HUES64 (cell line): ENCODE data around the gene METAP1.
A peak's percentile ranks its signal among the peaks of the same experiment; 100 is the strongest.
"Not testable (repeated sequence)": the region's sequence is repeated elsewhere in the genome, so short reads cannot be mapped to it uniquely, and the experiment has no call there.

Experiments used
- H3K27ac ChIP-seq: 2 replicates; pipeline ENCODE4 v1.7.0; 2013; ENCODE audit warnings: low read depth, low read length, inconsistent platforms
- H3K27me3 ChIP-seq: 2 replicates; pipeline ENCODE4 v1.6.1; 2013; ENCODE audit warnings: mild to moderate bottlenecking, low read length; ENCODE audit not compliant: insufficient read depth
- H3K36me3 ChIP-seq: 2 replicates; pipeline ENCODE4 v1.6.1; 2013; ENCODE audit warnings: mild to moderate bottlenecking, low read length; ENCODE audit not compliant: insufficient read depth
- H3K4me1 ChIP-seq: 2 replicates; pipeline ENCODE4 v1.6.1; 2013; ENCODE audit warnings: mild to moderate bottlenecking, low read length, moderate library complexity; ENCODE audit not compliant: insufficient read depth
- H3K4me3 ChIP-seq: 2 replicates; pipeline ENCODE4 v1.5.1; 2013; ENCODE audit warnings: mild to moderate bottlenecking, low read length, moderate library complexity
- H3K9ac ChIP-seq: 2 replicates; pipeline ENCODE4 v1.6.1; 2013; ENCODE audit warnings: mild to moderate bottlenecking, low read depth, low read length
- H3K9me3 ChIP-seq: 2 replicates; pipeline ENCODE4 v1.6.1; 2013; ENCODE audit warnings: low read depth, low read length; ENCODE audit not compliant: insufficient read depth
- WGBS: fragments of 150-250, 120-280 bp; methylation state at CpG from one replicate; pipeline ENCODE4 v1.1.7; 2013; ENCODE audit warnings: missing lambda C conversion rate; 5-methylcytosine and 5-hydroxymethylcytosine counted together

METAP1 gene

DNA sequence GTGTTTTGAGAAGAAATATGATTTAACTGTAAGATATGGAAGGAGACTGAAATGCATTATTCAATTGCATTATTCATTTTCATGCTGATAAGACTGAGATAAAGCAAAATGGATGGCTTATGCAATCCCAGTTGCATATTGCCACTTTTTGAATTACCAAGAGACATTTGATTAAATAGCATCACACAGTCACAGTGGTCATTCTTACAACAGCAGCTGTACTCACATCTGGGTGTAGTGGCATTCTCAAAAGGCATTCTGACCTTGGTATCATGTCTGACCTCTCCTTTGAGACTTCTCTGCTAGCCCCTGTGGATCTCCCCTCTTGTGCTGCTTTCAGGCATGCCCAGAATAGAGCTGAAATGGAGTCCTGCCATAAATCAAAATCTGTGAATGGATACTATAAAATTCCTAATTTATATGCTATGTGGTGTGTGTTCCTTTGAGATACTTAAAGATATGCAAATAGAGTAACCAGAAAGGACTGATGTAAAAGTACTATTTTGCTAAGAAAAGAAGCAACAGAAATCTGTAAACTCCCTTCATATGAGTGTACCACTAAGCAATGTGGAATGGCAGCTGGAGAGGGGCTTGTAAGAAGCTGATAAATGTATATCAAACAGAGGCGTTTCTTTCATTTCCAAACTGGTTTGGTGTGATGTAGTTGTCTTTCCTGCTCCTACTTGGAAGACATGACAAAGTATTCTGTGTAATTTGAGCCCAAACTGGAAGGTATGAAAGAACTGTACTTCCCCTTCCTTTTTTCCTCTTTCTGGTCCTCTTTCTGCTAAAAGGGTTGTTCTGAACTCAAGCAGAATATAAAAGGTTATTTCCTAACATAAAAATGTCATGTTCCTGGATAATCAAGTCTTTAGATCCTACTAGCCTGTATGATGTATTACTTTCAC, 25.4 kb upstream of the METAP1 start:
- Histone ChIP-seq H3K4me1 (peaks cover 4% of the 10 kb centered on the region; the same call in 1 of the 2 replicates), H3K4me3 (no peak overlapping the region), H3K9me3 (no peaks in the 10 kb centered on the region), H3K36me3 (no peaks in the 10 kb centered on the region), H3K27ac (no peak overlapping the region), H3K9ac (no peak overlapping the region), H3K27me3 (no peaks in the 10 kb centered on the region)
- WGBS: 100% methylated on average over 1 of the region's 1 CpG

DNA sequence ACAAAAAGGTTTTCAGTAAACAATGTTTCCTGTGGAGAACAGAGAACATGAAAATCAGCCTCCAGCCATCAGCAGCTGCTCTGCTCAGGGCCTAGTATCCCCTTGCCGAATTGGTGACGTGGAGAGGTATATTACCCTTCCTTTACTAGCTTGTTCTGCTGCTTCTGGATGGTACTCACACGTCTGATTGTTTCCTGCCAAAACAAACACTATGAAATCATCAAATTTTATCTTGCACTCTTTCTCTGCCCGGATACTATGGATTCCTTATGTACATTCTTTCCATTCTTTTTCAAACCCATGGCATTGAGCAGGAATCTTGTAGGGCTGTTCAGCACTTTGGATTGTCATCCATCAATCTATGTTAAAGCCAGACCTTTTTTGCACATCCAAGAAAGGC, 18.8 kb upstream of the METAP1 start:
- Histone ChIP-seq H3K4me3 (no peak overlapping the region), H3K4me1 (no peaks in the 10 kb centered on the region), H3K9ac (no peak overlapping the region), H3K36me3 (no peaks in the 10 kb centered on the region), H3K9me3 (no peaks in the 10 kb centered on the region), H3K27me3 (no peaks in the 10 kb centered on the region), H3K27ac (no peak overlapping the region)
- 90% methylated on average over 4 of the region's 4 CpGs for WGBS

DNA sequence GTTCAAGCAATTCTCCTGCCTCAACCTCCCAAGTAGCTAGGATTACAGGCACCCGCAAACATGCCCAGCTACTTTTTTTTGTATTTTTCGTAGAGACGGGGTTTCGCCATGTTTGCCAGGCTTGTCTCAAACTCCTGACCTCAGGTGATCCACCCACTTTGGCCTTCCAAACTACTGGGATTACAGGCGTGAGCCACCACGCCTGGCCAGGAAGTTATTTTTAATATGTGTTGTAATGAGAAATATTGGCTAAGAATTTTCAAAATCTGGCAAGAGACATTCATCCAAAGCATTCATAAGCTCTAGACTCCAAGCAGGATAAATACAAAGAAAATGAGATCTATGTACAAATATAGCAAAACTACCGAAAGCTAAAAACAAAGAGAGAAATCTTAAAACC, 18.0 kb upstream of the METAP1 start:
- Histone ChIP-seq H3K27ac (no peak overlapping the region), H3K4me1 (no peaks in the 10 kb centered on the region), H3K27me3 (no peaks in the 10 kb centered on the region), H3K36me3 (no peaks in the 10 kb centered on the region), H3K4me3 (no peak overlapping the region), H3K9me3 (no peaks in the 10 kb centered on the region), H3K9ac (no peak overlapping the region)
- WGBS: 93% methylated on average over 6 of the region's 7 CpGs

DNA sequence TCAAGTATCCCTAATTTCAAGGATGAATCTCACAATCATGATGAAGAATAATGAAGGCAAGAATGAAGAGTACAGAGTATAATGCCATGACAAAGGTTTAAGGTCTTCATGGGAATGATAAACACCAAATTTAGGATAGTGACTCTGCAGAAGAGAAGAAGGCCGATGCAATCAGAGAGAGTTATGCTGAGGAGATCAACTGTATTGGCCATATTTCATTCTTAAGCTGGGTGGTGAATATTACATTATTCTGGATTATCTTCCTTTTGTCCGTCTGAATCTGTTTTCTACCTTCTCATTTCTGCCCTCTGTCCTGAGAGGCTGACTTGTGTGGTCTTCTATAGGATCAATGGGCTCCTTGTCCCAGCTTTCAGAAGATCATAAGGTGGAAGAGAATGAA, 7.8 kb upstream of the METAP1 start:
- Histone ChIP-seq H3K36me3 (no peaks in the 10 kb centered on the region), H3K4me3 (no peak overlapping the region), H3K27ac (no peak overlapping the region), H3K9me3 (no peaks in the 10 kb centered on the region), H3K9ac (no peak overlapping the region), H3K4me1 (no peaks in the 10 kb centered on the region), H3K27me3 (no peaks in the 10 kb centered on the region)
- WGBS: 0% methylated on average over 1 of the region's 2 CpGs

DNA sequence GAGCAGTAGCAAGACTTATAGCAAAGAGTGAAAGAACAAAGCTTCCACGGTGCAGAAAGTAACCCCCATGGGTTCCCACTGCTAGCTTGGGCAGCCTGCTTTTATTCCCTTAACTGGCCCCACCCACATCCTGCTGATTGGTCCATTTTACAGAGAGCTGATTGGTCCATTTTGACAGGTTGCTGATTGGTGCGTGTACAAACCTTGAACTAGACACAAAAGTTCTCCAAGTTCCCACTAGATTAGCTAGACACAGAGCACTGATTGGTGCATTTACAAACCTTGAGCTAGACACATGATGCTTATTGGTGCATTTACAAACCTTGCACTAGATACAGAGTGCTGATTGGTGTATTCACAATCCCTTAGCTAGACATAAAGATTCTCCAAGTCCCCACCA, 2.7 kb upstream of the METAP1 start:
- H3K36me3 ChIP-seq, H3K9me3 ChIP-seq, H3K4me3 ChIP-seq, H3K9ac ChIP-seq, H3K27me3 ChIP-seq, H3K27ac ChIP-seq: not testable (repeated sequence)
- peaks cover 16% of the 10 kb centered on the region; the same call in 1 of the 2 replicates for H3K4me1 ChIP-seq
- WGBS: 96% methylated on average over 2 of the region's 2 CpGs

DNA sequence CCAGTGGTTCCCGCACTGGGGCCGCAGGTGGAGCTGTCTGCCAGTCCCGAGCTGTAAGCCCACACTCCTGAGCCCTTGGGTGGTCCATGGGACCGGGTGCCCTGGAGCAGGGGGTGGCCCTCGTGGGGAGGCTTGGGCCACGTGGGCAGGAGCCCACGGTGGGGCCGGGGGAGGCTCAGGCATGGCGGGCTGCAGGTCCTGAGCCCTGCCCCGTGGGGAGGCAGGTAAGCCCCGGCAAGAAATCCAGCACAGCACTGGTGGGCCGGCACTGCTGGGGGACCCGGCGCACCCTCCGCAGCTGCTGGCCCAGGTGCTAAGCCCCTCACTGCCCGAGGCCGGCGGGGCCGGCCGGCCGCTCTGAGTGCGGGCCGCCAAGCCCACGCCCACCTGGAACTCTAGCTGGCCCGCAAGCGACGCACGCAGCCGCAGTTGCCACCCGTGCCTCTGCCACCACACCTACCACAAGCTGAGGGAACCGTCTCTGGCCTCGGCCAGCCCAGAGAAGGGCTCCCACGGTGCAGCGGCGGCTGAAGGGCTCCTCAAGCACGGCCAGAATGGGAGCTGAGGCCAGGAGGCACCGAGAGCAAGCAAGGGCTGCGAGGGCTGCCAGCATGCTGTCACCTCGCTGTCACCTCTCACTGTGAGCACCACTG, 2.0 kb upstream of the METAP1 start:
- no peak overlapping the region for H3K27ac ChIP-seq
- no peaks in the 10 kb centered on the region for H3K36me3 ChIP-seq
- H3K9me3 ChIP-seq: no peaks in the 10 kb centered on the region
- H3K9ac ChIP-seq: no peak overlapping the region
- no peak overlapping the region for H3K4me3 ChIP-seq
- H3K4me1 ChIP-seq: peaks cover 18% of the 10 kb centered on the region; the same call in 1 of the 2 replicates
- no peaks in the 10 kb centered on the region for H3K27me3 ChIP-seq
- WGBS: 95% methylated on average over 39 of the region's 39 CpGs

DNA sequence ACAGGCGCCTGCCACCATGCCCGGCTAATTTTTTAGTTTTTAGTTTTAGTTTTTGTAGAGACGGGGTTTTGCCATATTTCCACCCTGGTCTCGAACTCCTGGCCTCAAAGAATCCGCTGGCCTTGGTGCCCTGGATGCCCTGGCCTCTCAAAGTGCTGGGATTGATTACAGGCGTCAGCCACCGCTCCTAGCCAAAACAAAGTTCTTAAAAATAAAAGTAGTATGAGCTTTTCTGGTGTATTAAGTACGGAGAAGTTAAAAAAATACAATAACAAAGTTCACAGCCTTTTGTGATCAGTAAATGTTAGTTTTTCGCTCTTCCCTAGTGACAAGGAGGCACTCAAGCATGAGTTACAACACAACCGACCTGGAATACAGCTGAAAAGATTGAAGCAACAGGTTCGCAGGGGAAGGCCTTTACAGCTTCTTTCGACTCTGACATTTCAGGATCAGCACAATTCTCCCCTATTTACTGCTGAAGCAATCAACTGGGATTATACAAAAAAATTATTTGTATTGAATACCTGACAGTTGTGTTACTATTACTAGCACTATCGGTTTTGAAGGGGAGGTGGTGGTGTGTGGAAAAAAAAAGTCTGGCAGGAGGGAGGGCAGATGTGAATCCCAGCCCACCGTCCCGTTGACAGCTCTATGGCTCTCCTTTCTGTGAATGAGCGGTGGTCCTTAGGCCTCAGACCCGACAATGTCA, 893 bp upstream of the METAP1 start:
- H3K4me3 ChIP-seq: peak overlapping the region; percentile 60
- H3K9me3 ChIP-seq: no peaks in the 10 kb centered on the region
- peaks cover 18% of the 10 kb centered on the region; the same call in 1 of the 2 replicates for H3K4me1 ChIP-seq
- H3K9ac ChIP-seq: no peak overlapping the region
- peak overlapping the region; percentile 59; the same call in 1 of the 2 replicates for H3K27ac ChIP-seq
- no peaks in the 10 kb centered on the region for H3K36me3 ChIP-seq
- no peaks in the 10 kb centered on the region for H3K27me3 ChIP-seq
- WGBS: 60% methylated on average over 16 of the region's 17 CpGs

DNA sequence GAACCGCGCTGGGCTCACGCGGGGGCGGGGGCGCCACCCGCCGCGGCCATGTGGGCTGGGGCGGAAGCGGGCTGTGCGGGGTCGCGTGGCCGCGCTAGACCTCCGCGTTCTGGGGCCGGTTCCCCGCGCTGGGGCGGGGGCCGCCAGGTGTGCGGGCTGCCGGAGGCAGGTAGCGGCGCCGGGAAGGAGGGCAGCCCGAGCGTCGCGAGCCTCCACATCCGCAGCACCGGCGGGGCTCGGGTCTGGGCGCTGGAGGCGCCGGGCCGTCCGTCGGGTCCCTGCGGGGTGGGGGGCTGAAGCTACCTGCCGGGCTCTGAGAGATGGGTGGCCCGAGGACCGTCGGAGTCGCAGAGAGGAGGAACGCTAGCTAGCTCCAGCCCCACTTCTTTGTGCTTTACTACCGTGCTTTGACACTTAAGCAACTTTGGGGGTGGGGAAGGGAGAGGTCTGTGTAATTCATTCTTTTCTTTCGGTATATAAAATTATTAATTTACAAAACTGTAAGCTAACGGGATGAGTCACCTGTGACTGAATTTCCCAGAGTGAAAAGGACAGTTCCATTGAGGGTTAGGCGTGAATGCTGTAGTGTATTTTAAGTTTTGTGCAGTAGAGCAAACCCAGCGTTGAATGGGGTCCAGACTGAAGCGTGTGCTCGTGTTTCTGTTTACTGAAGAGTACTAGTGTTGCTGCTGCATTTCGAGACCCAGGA, 689 bp downstream of the METAP1 start:
- H3K27ac ChIP-seq: peak overlapping the region; percentile 99
- under 1% methylated on average over 55 of the region's 57 CpGs for WGBS
- peak overlapping the region; percentile 95 for H3K4me3 ChIP-seq

DNA sequence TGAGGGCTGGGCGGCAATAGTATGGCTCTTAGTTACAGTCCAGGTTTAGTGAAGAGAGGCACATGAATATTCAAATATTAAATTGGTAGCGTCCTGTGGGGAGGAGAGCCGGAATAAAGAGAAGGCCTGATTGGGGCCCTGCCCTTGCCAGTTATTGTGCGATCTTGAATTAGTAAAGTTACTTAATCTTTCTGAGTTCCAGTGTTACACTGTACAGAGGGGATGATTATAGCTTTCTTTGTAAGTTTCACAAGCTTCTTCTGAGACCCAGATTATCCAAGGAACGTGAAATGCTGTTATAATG, 1.2 kb downstream of the METAP1 start:
- H3K36me3 ChIP-seq: no peaks in the 10 kb centered on the region
- 12% methylated on average over 4 of the region's 5 CpGs for WGBS
- H3K27me3 ChIP-seq: no peaks in the 10 kb centered on the region
- no peaks in the 10 kb centered on the region for H3K9me3 ChIP-seq
- peak overlapping the region; percentile 99; the same call in 1 of the 2 replicates for H3K27ac ChIP-seq
- peak overlapping the region; percentile 95 for H3K4me3 ChIP-seq
- peak overlapping the region; percentile 99 for H3K9ac ChIP-seq
- peaks cover 29% of the 10 kb centered on the region for H3K4me1 ChIP-seq

More for the DNA sequence above, 689 bp downstream of the METAP1 start:
- H3K4me1 ChIP-seq: peaks cover 25% of the 10 kb centered on the region
- no peaks in the 10 kb centered on the region for H3K36me3 ChIP-seq
- H3K9ac ChIP-seq: peak overlapping the region; percentile 99
- no peaks in the 10 kb centered on the region for H3K27me3 ChIP-seq
- no peaks in the 10 kb centered on the region for H3K9me3 ChIP-seq

DNA sequence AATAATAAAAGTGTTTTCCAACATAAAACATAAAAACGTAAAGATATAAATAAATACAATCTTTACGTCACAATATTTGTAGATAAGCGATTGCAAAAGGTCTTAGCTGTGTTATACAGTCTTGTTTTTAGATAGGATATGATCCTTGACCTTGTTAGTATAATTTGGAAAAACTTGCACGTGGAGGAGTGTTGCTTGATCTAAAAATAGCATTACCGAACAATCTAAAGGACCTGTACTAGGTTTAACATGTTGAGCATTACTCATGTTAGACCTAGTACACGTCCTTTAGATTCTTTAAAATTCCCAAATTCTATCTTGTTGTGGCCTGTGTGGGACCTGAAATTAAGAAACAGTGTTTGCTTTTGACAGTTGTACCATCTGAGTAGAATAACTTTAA, 1.6 kb downstream of the METAP1 start:
- H3K27ac ChIP-seq: no peak overlapping the region
- 75% methylated on average over 5 of the region's 6 CpGs for WGBS
- H3K4me1 ChIP-seq: peaks cover 34% of the 10 kb centered on the region
- H3K9ac ChIP-seq: no peak overlapping the region
- no peaks in the 10 kb centered on the region for H3K9me3 ChIP-seq
- H3K4me3 ChIP-seq: peak overlapping the region; percentile 95
- no peaks in the 10 kb centered on the region for H3K36me3 ChIP-seq
- H3K27me3 ChIP-seq: no peaks in the 10 kb centered on the region
